Gastrocnemius medialis (tissue), 4 donors: ENCODE measurements around the gene BACH1. TPM values are rescaled to one million over a fixed set of nuclear protein-coding genes. Genes with fewer than 3 reads are reported as not detected.

Source experiments
- ATAC-seq, 2 donors: fragments of 150-250 bp; one replicate each; pipeline ENCODE4 v1.9.1; 2016
- DNase-seq, 2 donors: peaks; one replicate each; pipeline ENCODE4 v3.0.0-alpha.2; 2019
- H3K27ac ChIP-seq, 4 donors: fragments of 200-600 bp; sonication (generic); 1 replicate in 1 of 4; 2 replicates in 3 of 4; pipeline ENCODE4 v1.5.1; 2016 to 2018; ENCODE audit warnings: mild to moderate bottlenecking in 2 of 4, moderate library complexity in 1 of 4
- H3K27me3 ChIP-seq, 3 donors: fragments of 200-600 bp; sonication (generic) in 2 of 3; 1 replicate in 1 of 3; 2 replicates in 2 of 3; pipeline versions ENCODE4 v1.5.1 to v1.6.0; 2016 to 2019; ENCODE audit warnings: mild to moderate bottlenecking in 1 of 3, moderate library complexity in 1 of 3
- H3K36me3 ChIP-seq, 2 donors: fragments of 200-600 bp; sonication (generic) in 1 of 2; one replicate each; pipeline ENCODE4 v1.5.1; 2017 to 2018
- H3K4me1 ChIP-seq, 2 donors: fragments of 200-600 bp; sonication (generic) in 1 of 2; one replicate each; pipeline ENCODE4 v1.5.1; 2016 to 2017; ENCODE audit warnings: mild to moderate bottlenecking in 2 of 2
- H3K4me3 ChIP-seq, 4 donors: fragments of 200-600 bp; sonication (generic) in 3 of 4; 1 replicate in 1 of 4; 2 replicates in 3 of 4; pipeline ENCODE4 v1.5.1; 2016 to 2019; ENCODE audit warnings: mild to moderate bottlenecking in 2 of 4
- H3K9me3 ChIP-seq, 3 donors: fragments of 200-600 bp; sonication (generic) in 2 of 3; 1 replicate in 1 of 3; 2 replicates in 2 of 3; pipeline ENCODE4 v1.5.1; 2016 to 2019
- POLR2A ChIP-seq, 2 donors: fragments of 450-650 bp; IDR thresholded peaks; one replicate each; pipeline ENCODE4 v1.6.1; 2017; ENCODE audit warnings: antibody characterized with exemption in 2 of 2, mild to moderate bottlenecking in 2 of 2, moderate library complexity in 2 of 2
- in situ Hi-C, 4 donors: fragments of 200-750 bp; cut with MboI; loops; one replicate each; pipeline versions ENCODE4 v1.15.0 to v1.8.0; 2017; ENCODE audit warnings: low sequenced_read_pairs in 4 of 4
- intact Hi-C: fragments of 100-400 bp; cut with DNase I; formaldehyde crosslinking; loops from one replicate; pipeline ENCODE4 v1.15.1; 2023; ENCODE audit warnings: low total_unique reads
- total RNA-seq, 4 donors: library from RNA; depleted of rRNA; stranded (reverse); fragments of >200 nt; gene quantifications; one replicate each; pipeline versions ENCODE4 v1.1.0 to v1.2.3, GENCODE V29; 2016
- TF ChIP-seq, protein P1 (sequence below), 5 experiments: fragments of 450-650 bp in 3 of 5; fragments of 200-600 bp in 2 of 5; sonication (generic) in 2 of 5; IDR thresholded peaks in 4 of 5; conservative IDR thresholded peaks in 1 of 5; 1 replicate in 4 of 5; 2 replicates in 1 of 5; pipeline ENCODE4 v1.5.1; 2016 to 2019; ENCODE audit warnings: antibody characterized with exemption in 5 of 5, mild to moderate bottlenecking in 3 of 5, moderate library complexity in 3 of 5

BACH1 gene
- total RNA-seq, 4 donors from 2014 or later: 52.4 to 72.7 (median 62.7) TPM

DNA sequence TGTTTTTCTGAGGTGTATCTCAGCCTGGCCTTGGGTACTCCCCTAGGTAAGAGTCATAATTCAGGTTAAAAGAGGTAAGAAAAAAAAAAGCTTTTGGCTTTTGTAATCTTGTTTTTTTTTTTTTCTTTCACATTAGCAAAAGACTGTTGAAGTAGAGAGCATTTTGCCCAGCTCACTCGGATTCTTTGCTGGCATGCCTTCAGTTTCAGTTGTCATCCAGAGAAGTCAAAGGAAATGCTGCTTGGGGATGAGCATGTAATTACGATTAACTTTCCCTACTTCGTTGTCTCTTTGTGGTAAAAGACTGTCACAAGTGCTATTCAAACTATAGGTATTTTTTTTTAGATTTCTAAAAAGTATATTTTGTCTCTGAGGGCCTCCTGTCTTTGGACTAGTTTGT, 6.3 kb downstream of the BACH1 start:
- intact Hi-C loops (no loop called here), in situ Hi-C loops (no loop called here)
- Histone ChIP-seq H3K27ac (peak overlapping the region; percentile 89 to 97 (median 94)), H3K9me3 (no peaks in the 10 kb centered on the region), H3K36me3 (no peaks in the 10 kb centered on the region), H3K27me3 (no peaks in the 10 kb centered on the region), H3K4me1 (peaks cover 87 to 95% of the 10 kb centered on the region in 2 donors), H3K4me3 (peak overlapping the region in 1 of 4 donors; percentile 6)
- no peak for DNase-seq
- no peak for TF ChIP-seq POLR2A (IDR thresholded peaks at IDR 0.05)
- TF ChIP-seq, protein P1, sequence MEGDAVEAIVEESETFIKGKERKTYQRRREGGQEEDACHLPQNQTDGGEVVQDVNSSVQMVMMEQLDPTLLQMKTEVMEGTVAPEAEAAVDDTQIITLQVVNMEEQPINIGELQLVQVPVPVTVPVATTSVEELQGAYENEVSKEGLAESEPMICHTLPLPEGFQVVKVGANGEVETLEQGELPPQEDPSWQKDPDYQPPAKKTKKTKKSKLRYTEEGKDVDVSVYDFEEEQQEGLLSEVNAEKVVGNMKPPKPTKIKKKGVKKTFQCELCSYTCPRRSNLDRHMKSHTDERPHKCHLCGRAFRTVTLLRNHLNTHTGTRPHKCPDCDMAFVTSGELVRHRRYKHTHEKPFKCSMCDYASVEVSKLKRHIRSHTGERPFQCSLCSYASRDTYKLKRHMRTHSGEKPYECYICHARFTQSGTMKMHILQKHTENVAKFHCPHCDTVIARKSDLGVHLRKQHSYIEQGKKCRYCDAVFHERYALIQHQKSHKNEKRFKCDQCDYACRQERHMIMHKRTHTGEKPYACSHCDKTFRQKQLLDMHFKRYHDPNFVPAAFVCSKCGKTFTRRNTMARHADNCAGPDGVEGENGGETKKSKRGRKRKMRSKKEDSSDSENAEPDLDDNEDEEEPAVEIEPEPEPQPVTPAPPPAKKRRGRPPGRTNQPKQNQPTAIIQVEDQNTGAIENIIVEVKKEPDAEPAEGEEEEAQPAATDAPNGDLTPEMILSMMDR (IDR thresholded peaks at IDR 0.05 in 4 of 5, conservative IDR thresholded peaks at IDR 0.05 in 1 of 5): no peak
- no peak for ATAC-seq

GRCh38 chr21:29305561-29305960, 6.8 kb downstream of the BACH1 start:
- H3K27ac ChIP-seq: peak overlapping the region; percentile 89 to 97 (median 94)
- no peak for TF ChIP-seq POLR2A (IDR thresholded peaks at IDR 0.05)
- H3K4me1 ChIP-seq: peaks cover 90 to 95% of the 10 kb centered on the region in 2 donors
- no peaks in the 10 kb centered on the region for H3K27me3 ChIP-seq
- DNase-seq: no peak
- H3K36me3 ChIP-seq: no peaks in the 10 kb centered on the region
- ATAC-seq: no peak
- no peaks in the 10 kb centered on the region for H3K9me3 ChIP-seq
- no peak overlapping the region for H3K4me3 ChIP-seq
- in situ Hi-C loops (no loop called here), intact Hi-C loops (no loop called here)

DNA sequence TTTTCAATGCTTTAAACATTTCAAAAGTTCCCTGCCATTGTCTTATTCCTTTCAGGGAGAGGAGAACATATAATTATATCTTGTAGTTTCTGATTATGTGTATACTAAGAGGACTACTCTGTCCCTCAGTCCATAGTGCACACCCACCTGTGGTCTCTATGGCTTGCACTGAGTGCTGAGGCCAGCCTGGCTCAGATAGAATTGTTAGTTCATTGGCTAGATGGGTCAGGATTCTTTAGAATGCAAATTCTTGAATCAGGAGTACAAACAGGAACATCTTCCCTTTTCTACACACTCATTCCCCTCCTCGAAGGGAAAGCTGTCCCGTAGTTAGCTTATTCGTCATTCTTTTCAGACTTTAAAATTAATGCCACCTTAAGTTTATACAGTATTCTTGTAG, 8.2 kb downstream of the BACH1 start:
- Histone ChIP-seq H3K9me3 (no peaks in the 10 kb centered on the region), H3K27ac (peak overlapping the region in 1 of 4 donors; percentile 8), H3K36me3 (no peaks in the 10 kb centered on the region), H3K27me3 (no peaks in the 10 kb centered on the region), H3K4me1 (peaks cover 85 to 95% of the 10 kb centered on the region in 2 donors), H3K4me3 (no peak overlapping the region)
- ATAC-seq (no peak), DNase-seq (no peak)
- in situ Hi-C loops (no loop called here), intact Hi-C loops (no loop called here)
- TF ChIP-seq, protein P1 (IDR thresholded peaks at IDR 0.05 in 4 of 5, conservative IDR thresholded peaks at IDR 0.05 in 1 of 5): no peak
- no peak for TF ChIP-seq POLR2A (IDR thresholded peaks at IDR 0.05)

- TF ChIP-seq, protein P1 (IDR thresholded peaks at IDR 0.05 in 4 of 5, conservative IDR thresholded peaks at IDR 0.05 in 1 of 5): no peak
- TF ChIP-seq POLR2A (IDR thresholded peaks at IDR 0.05): no peak
- peak overlapping the region in 1 of 4 donors; percentile 8 for H3K27ac ChIP-seq
- ATAC-seq: no peak
- H3K4me1 ChIP-seq: peaks cover 84 to 94% of the 10 kb centered on the region in 2 donors
- no peaks in the 10 kb centered on the region for H3K27me3 ChIP-seq
- no peaks in the 10 kb centered on the region for H3K9me3 ChIP-seq
- H3K36me3 ChIP-seq: no peaks in the 10 kb centered on the region
- intact Hi-C loops (no loop called here), in situ Hi-C loops (no loop called here)
- no peak overlapping the region for H3K4me3 ChIP-seq
- no peak for DNase-seq
These were observed 9.2 kb downstream of the BACH1 start for GRCh38 chr21:29307718-29308455.

- TF ChIP-seq, protein P1 (IDR thresholded peaks at IDR 0.05 in 4 of 5, conservative IDR thresholded peaks at IDR 0.05 in 1 of 5): no peak
- no peak for TF ChIP-seq POLR2A (IDR thresholded peaks at IDR 0.05)
- no peak overlapping the region for H3K27ac ChIP-seq
- H3K9me3 ChIP-seq: no peaks in the 10 kb centered on the region
- DNase-seq (no peak), ATAC-seq (no peak)
- in situ Hi-C loops: no loop called here
- no peaks in the 10 kb centered on the region for H3K36me3 ChIP-seq
- intact Hi-C loops: no loop called here
- no peaks in the 10 kb centered on the region for H3K27me3 ChIP-seq
- H3K4me1 ChIP-seq: peaks cover 82 to 94% of the 10 kb centered on the region in 2 donors
- no peak overlapping the region for H3K4me3 ChIP-seq
These were observed 9.7 kb downstream of the BACH1 start for GRCh38 chr21:29308456-29308783.
